H1 (cell line): ENCODE measurements around the gene RSAD1.

Experiments used
- BRCA1 ChIP-seq: IDR thresholded peaks from 2 replicates; pipeline ENCODE4 v1.6.1; 2012; ENCODE audit warnings: low read depth, low read length, improper control_type of control experiment
- CBX8 ChIP-seq: fragments of 300-800, 300-1000 bp; sonication (generic); IDR thresholded peaks from 2 replicates; pipeline ENCODE4 v1.7.1; 2016; ENCODE audit warnings: low read depth, low read length, borderline replicate concordance
- EP300 ChIP-seq, 2 experiments: IDR thresholded peaks; 1 replicate in 1 of 2; 2 replicates in 1 of 2; pipeline ENCODE4 v1.6.1; 2011 to 2012; ENCODE audit warnings: low read depth in 2 of 2, low read length in 2 of 2, mild to moderate bottlenecking in 2 of 2, borderline replicate concordance in 1 of 2, inconsistent platforms in 1 of 2, moderate library complexity in 1 of 2
- POLR2AphosphoS5 ChIP-seq: IDR thresholded peaks from 2 replicates; pipeline ENCODE4 v1.6.1; 2011; ENCODE audit warnings: low read depth, low read length
- SP2 ChIP-seq: IDR thresholded peaks from 2 replicates; pipeline ENCODE4 v1.6.1; 2012; ENCODE audit warnings: mild to moderate bottlenecking, low read length, inconsistent platforms
- SUZ12 ChIP-seq: fragments of 200-600 bp; sonication (generic); IDR thresholded peaks from 2 replicates; pipeline ENCODE4 v1.6.1; 2012; ENCODE audit warnings: mild to moderate bottlenecking, inconsistent platforms, low read length, moderate library complexity, mixed read lengths
- TEAD4 ChIP-seq: IDR thresholded peaks from 2 replicates; pipeline ENCODE4 v1.6.1; 2012; ENCODE audit warnings: low read depth, low read length, inconsistent platforms, mixed read lengths
- TF ChIP-seq, protein P1 (sequence below): IDR thresholded peaks from 2 replicates; pipeline ENCODE4 v1.6.1; 2012; ENCODE audit warnings: inconsistent platforms
- TF ChIP-seq, protein P2 (sequence below), 3 experiments: IDR thresholded peaks; 1 replicate in 2 of 3; 2 replicates in 1 of 3; pipeline versions ENCODE4 v1.5.1 to v1.6.1; 2011; ENCODE audit warnings: low read length in 3 of 3, mild to moderate bottlenecking in 3 of 3, inconsistent platforms in 2 of 3, low read depth in 1 of 3, moderate library complexity in 1 of 3; ENCODE audit not compliant: insufficient read depth in 1 of 3; ENCODE audit errors: control extremely low read depth in 1 of 3

DNA sequence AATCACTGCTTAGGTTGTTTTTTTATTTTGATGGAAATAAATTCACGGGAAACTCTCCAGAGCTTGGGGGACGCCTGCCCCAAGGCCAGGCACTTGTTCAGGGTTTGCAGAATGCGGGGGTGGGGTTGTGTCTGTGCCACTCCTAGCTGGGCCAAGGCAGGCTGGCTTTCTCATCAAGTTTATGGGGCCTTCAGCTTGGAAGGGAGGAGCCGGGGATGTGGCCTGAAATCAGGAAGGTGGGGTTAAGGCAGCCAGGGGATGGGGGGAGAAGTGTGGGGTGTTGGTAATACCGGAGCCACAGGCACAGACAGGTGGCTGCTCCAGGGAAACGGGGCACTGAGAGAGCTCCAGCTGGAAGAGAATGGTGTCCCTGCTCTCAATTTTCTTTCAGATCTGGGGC, 8.2 kb upstream of the RSAD1 start:
- TF ChIP-seq, protein P1, sequence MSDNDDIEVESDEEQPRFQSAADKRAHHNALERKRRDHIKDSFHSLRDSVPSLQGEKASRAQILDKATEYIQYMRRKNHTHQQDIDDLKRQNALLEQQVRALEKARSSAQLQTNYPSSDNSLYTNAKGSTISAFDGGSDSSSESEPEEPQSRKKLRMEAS = no peak
- TF ChIP-seq BRCA1 (no peak), SP2 (no peak), CBX8 (no peak), EP300 (IDR thresholded peaks at IDR 0.05; ENCODE audit: borderline replicate concordance in 1 of 2, low read depth in 2 of 2, low read length in 2 of 2) (no peak), POLR2AphosphoS5 (no peak), TEAD4 (no peak), SUZ12 (no peak)
- TF ChIP-seq, protein P2, sequence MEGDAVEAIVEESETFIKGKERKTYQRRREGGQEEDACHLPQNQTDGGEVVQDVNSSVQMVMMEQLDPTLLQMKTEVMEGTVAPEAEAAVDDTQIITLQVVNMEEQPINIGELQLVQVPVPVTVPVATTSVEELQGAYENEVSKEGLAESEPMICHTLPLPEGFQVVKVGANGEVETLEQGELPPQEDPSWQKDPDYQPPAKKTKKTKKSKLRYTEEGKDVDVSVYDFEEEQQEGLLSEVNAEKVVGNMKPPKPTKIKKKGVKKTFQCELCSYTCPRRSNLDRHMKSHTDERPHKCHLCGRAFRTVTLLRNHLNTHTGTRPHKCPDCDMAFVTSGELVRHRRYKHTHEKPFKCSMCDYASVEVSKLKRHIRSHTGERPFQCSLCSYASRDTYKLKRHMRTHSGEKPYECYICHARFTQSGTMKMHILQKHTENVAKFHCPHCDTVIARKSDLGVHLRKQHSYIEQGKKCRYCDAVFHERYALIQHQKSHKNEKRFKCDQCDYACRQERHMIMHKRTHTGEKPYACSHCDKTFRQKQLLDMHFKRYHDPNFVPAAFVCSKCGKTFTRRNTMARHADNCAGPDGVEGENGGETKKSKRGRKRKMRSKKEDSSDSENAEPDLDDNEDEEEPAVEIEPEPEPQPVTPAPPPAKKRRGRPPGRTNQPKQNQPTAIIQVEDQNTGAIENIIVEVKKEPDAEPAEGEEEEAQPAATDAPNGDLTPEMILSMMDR (IDR thresholded peaks at IDR 0.05; ENCODE audit: control extremely low read depth in 1 of 3, insufficient read depth in 1 of 3, low read depth in 1 of 3, low read length in 3 of 3) = no peak
